Measurements from ENCODE around the gene ASB13. TPM values are rescaled to one million over a fixed set of nuclear protein-coding genes. Genes with fewer than 3 reads are reported as not detected.

The ASB13 gene
- total RNA-seq, 1 donor from 2014 or later = 23.0 TPM

GRCh38 chr10:5649746-5650145 is 16.6 kb downstream of the ASB13 start:
- ATAC-seq = no peak
- Histone ChIP-seq H3K27me3 (no peaks in the 10 kb centered on the region), H3K4me1 (peaks cover 6% of the 10 kb centered on the region), H3K9me3 (no peaks in the 10 kb centered on the region), H3K4me3 (no peak overlapping the region), H3K27ac (no peak overlapping the region), H3K36me3 (peaks cover 9% of the 10 kb centered on the region)
- DNase-seq = no peak
- intact Hi-C loops (cut with DNase I) = no loop called here
- no peak for TF ChIP-seq CTCF (IDR thresholded peaks at IDR 0.05)

- no peak for TF ChIP-seq CTCF (IDR thresholded peaks at IDR 0.05)
- no peak for DNase-seq
- intact Hi-C loops (cut with DNase I) = no loop called here
- no peaks in the 10 kb centered on the region for H3K9me3 ChIP-seq
- no peak for ATAC-seq
- peaks cover 9% of the 10 kb centered on the region for H3K36me3 ChIP-seq
- H3K4me3 ChIP-seq = no peak overlapping the region
- no peaks in the 10 kb centered on the region for H3K27me3 ChIP-seq
- no peak overlapping the region for H3K27ac ChIP-seq
- H3K4me1 ChIP-seq = peaks cover 6% of the 10 kb centered on the region
These were observed 17.6 kb downstream of the ASB13 start for GRCh38 chr10:5648494-5649457.

GRCh38 chr10:5647507-5648240 is 18.7 kb downstream of the ASB13 start:
- DNase-seq (no peak), ATAC-seq (no peak)
- Histone ChIP-seq H3K36me3 (peaks cover 9% of the 10 kb centered on the region), H3K4me1 (peaks cover 6% of the 10 kb centered on the region), H3K4me3 (no peak overlapping the region), H3K27ac (no peak overlapping the region), H3K27me3 (no peaks in the 10 kb centered on the region), H3K9me3 (no peaks in the 10 kb centered on the region)
- intact Hi-C loops (cut with DNase I) = no loop called here
- no peak for TF ChIP-seq CTCF (IDR thresholded peaks at IDR 0.05)

- intact Hi-C loops (cut with DNase I) = no loop called here
- Histone ChIP-seq H3K9me3 (no peaks in the 10 kb centered on the region), H3K4me1 (peaks cover 6% of the 10 kb centered on the region), H3K4me3 (no peak overlapping the region), H3K27me3 (no peaks in the 10 kb centered on the region), H3K36me3 (peaks cover 20% of the 10 kb centered on the region), H3K27ac (peak overlapping the region; percentile 8)
- no peak for TF ChIP-seq CTCF (IDR thresholded peaks at IDR 0.05)
- DNase-seq (no peak), ATAC-seq (peak; percentile 16)
These were observed 20.3 kb downstream of the ASB13 start for GRCh38 chr10:5645944-5646617.

GRCh38 chr10:5645375-5645774 is 21.0 kb downstream of the ASB13 start:
- ATAC-seq = no peak
- TF ChIP-seq CTCF (IDR thresholded peaks at IDR 0.05) = no peak
- H3K4me3 ChIP-seq = no peak overlapping the region
- DNase-seq = no peak
- no peaks in the 10 kb centered on the region for H3K27me3 ChIP-seq
- H3K4me1 ChIP-seq = peaks cover 6% of the 10 kb centered on the region
- no peak overlapping the region for H3K27ac ChIP-seq
- no peaks in the 10 kb centered on the region for H3K9me3 ChIP-seq
- intact Hi-C loops (cut with DNase I) = no loop called here
- peaks cover 23% of the 10 kb centered on the region for H3K36me3 ChIP-seq
